IPS DF 6.9 (cell line): ENCODE data around the gene OR10AD1.

ENCODE experiments used
- DNase-seq: peaks from one replicate; pipeline ENCODE4 v3.0.0-alpha.2; 2013; ENCODE audit warnings: low read depth, low spot score
- H3K27ac ChIP-seq: one replicate; pipeline ENCODE4 v1.5.1; 2013; ENCODE audit warnings: low read length, control low read depth
- H3K27me3 ChIP-seq: 2 replicates; pipeline ENCODE4 v1.6.1; 2013; ENCODE audit warnings: mild to moderate bottlenecking, low read length; ENCODE audit not compliant: control insufficient read depth, insufficient read depth
- H3K36me3 ChIP-seq: 2 replicates; pipeline ENCODE4 v1.6.1; 2013; ENCODE audit warnings: low read length; ENCODE audit not compliant: control insufficient read depth, insufficient read depth
- H3K4me1 ChIP-seq: 2 replicates; pipeline ENCODE4 v1.6.1; 2013; ENCODE audit warnings: low read length; ENCODE audit not compliant: control insufficient read depth, insufficient read depth
- H3K4me3 ChIP-seq: 2 replicates; pipeline ENCODE4 v1.5.1; 2013; ENCODE audit warnings: mild to moderate bottlenecking, low read length
- H3K9me3 ChIP-seq: 2 replicates; pipeline ENCODE4 v1.6.1; 2013; ENCODE audit warnings: low read length, inconsistent platforms; ENCODE audit not compliant: control insufficient read depth, insufficient read depth
- WGBS: extraction: QIAGEN DNeasy Blood & Tissue Kit; methylation state at CpG from one replicate; pipeline ENCODE4 v1.1.7; 2013; ENCODE audit warnings: mixed read lengths, missing lambda C conversion rate; ENCODE audit not compliant: insufficient read length, insufficient coverage; 5-methylcytosine and 5-hydroxymethylcytosine counted together

The OR10AD1 gene

DNA sequence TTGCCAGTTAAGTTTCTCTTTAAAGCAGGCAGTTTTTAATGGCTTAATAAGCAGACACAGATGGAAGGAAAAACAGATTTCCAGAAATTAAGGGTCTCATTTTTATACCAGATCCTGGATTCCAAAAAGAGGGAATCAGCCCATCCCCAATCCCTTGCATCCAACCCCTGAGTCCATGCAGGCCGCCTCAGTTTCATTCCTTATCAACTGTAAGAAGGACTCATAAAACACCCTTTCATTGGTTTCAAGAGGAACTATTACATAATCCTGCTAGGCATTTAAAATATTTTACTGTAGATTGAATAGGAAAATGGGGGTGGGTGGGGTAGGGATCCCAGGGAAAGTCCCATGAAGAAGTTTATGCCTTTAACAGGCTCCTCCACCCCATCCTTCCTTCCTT, 10.2 kb downstream of the OR10AD1 start:
- no peak overlapping the region for H3K27ac ChIP-seq
- no peak overlapping the region for H3K4me3 ChIP-seq
- no CpG with 5 or more reads among the region's 1 CpG for WGBS
- no peaks in the 10 kb centered on the region for H3K27me3 ChIP-seq
- H3K36me3 ChIP-seq = no peaks in the 10 kb centered on the region
- H3K4me1 ChIP-seq = no peaks in the 10 kb centered on the region
- H3K9me3 ChIP-seq = no peaks in the 10 kb centered on the region
- DNase-seq = no peak

DNA sequence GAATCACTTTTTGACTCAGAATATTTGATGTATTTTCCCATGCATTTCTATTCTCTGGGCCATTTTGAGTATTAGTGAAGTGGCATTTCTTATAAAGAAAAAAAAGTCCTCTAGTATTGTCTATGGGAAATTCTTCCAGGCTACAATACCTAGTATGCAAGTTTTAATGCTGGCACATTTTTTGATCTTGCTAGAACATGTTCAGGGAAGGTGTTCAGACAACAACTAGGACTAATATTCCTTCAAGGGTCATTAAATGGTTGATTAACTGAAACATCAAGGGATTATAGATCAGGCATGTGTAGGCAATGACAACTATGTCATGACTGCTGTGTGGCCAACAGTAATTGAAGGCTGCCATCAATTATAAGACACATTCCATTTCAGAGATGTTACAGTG, 12.0 kb downstream of the OR10AD1 start:
- H3K4me1 ChIP-seq = no peaks in the 10 kb centered on the region
- H3K36me3 ChIP-seq = no peaks in the 10 kb centered on the region
- H3K27me3 ChIP-seq = no peaks in the 10 kb centered on the region
- no peaks in the 10 kb centered on the region for H3K9me3 ChIP-seq
- H3K27ac ChIP-seq = no peak overlapping the region
- no peak overlapping the region for H3K4me3 ChIP-seq
- DNase-seq = no peak

DNA sequence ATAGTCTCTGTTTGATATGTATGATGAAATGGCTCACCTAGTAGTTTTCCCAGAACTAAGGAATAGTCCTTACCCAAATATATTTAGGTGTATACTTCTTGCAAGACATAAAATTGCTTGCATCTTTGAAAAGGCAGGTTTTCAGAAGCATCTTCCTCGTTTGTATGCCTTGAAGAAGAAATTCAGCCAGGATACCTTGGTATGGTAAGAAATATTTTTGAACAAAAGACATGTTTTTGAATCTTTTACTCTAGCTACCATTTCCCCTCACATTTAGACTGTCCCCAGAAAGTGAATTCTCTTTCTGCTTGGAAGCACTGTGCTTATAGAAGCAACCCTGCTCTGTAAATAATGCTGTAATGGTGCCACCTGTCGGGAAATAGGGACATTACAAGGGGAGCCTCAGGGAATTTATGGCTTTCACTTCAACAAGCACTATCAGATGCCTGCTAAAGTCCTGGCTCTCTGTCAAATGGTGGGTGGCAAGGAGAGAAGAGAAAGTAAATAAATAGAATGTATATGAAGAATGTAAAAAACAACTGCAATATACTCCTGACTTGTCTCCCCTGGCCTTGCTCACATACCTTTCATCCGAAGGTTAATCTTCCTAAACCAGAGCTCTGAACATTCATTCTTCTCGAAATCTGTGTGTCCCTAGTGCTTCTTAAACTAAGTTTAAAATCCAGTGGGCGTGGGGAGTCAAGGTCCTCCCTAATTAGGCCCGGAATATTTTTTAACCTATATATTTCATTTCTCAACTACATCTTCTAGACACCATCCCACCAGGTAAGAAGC, 13.6 kb downstream of the OR10AD1 start:
- H3K4me3 ChIP-seq = no peak overlapping the region
- peaks cover 3% of the 10 kb centered on the region; the same call in 1 of the 2 replicates for H3K27me3 ChIP-seq
- H3K27ac ChIP-seq = no peak overlapping the region
- no peaks in the 10 kb centered on the region for H3K9me3 ChIP-seq
- WGBS = no CpG with 5 or more reads among the region's 6 CpGs
- no peak for DNase-seq
- peaks cover 3% of the 10 kb centered on the region; the same call in 1 of the 2 replicates for H3K4me1 ChIP-seq
- no peaks in the 10 kb centered on the region for H3K36me3 ChIP-seq

DNA sequence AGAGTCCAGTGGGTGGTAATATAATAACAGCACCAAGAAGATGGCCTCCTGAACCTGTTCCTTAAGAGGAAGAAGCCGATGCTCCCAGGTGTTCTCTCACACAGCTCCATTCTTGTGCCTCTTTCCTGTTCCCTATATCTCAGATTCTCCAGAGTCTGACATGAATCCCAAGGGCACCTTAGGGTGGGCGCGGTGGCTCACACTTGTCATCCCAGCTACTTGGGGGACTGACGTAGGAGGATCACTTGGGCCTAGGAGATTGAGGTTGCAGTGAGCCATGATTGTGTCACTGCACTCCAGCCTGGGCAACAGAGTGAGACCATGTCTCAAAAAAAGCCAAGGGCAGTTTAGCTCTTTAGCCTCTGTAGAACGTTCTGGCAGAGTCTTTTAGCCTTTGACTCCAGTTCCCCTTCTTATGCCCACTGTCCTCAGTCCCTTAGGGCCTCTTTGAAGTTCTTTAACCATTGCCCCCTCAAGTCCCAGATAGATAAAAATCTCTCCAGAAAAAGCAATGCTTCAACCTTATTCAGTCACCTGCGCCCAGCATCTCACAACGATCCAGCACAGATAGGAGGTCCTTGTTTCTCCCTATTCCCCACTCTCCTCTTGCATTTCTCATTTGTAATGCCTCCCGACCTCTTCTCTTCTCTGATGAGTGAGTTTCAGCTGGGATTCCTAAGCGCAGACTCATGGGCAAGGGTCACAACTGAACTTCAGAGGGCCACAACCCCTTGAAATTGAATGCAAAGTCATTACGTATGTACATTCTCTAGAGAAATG, 15.0 kb downstream of the OR10AD1 start:
- WGBS = no CpG with 5 or more reads among the region's 10 CpGs
- H3K27me3 ChIP-seq = peaks cover 9% of the 10 kb centered on the region; the same call in 1 of the 2 replicates
- H3K4me1 ChIP-seq = peaks cover 3% of the 10 kb centered on the region; the same call in 1 of the 2 replicates
- H3K36me3 ChIP-seq = no peaks in the 10 kb centered on the region
- H3K4me3 ChIP-seq = no peak overlapping the region
- H3K9me3 ChIP-seq = no peaks in the 10 kb centered on the region
- H3K27ac ChIP-seq = no peak overlapping the region
- no peak for DNase-seq

DNA sequence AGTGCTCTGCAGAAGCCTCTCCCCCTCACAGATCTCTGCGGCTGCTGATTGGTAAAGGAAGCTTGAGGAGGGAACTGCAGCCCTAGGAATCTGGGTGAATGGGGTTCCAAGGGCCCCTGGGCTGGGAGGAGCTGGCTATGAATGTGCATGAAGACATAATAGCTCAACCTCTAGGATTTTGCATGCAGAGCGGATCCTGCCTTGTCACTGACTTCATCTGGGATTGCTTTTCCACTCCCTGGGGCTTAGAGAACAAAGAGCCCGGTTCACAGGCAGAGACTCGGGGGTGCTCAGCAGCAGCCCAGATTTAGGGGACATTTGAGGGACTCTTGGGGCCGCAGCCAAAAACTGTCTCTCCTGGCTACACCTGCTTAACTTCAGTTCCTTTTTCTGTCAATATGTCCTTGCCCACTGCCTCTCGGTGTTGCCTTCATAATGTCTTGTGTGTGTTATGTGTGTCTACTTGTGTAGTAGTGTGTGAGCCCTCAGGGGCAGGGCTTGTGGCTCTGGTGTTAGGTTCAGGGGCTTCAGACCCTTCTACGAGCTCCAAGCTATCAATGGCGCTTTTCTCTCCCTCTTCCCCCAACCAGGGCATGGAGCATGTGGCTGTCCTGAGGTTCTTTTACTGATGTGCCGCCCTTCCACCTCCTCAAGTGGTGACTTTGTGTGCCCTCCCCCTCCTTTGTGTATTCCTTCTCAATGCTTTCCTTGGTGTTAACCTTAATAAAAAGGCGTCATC, 17.7 kb downstream of the OR10AD1 start:
- DNase-seq = no peak
- no CpG with 5 or more reads among the region's 10 CpGs for WGBS
- Histone ChIP-seq H3K27ac (no peak overlapping the region), H3K4me1 (peaks cover 3% of the 10 kb centered on the region; the same call in 1 of the 2 replicates), H3K4me3 (no peak overlapping the region), H3K36me3 (no peaks in the 10 kb centered on the region), H3K9me3 (no peaks in the 10 kb centered on the region), H3K27me3 (peaks cover 9% of the 10 kb centered on the region; the same call in 1 of the 2 replicates)

DNA sequence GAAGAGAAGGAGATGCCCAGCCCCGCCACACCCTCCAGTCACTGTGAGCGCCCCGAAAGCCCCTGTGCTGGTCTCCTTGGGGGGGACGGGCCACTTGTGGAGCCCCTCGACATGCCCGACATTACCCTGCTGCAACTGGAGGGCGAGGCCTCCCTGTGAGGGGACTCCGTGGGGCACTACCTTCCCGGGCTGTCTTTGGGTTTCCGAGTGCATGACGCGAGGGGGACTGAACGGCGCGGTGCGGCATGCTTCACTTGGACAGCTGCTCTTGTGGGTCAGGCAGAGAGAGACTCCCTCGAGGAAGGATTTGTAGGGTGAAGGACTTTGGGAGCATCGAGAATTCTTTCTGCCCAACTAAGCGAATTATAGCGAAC, 18.6 kb downstream of the OR10AD1 start:
- no peak for DNase-seq
- H3K9me3 ChIP-seq = no peaks in the 10 kb centered on the region
- no CpG with 5 or more reads among the region's 20 CpGs for WGBS
- no peaks in the 10 kb centered on the region for H3K36me3 ChIP-seq
- H3K4me3 ChIP-seq = peak overlapping the region; percentile 63; the same call in 1 of the 2 replicates
- H3K27me3 ChIP-seq = peaks cover 9% of the 10 kb centered on the region; the same call in 1 of the 2 replicates
- no peak overlapping the region for H3K27ac ChIP-seq
- H3K4me1 ChIP-seq = peaks cover 3% of the 10 kb centered on the region; the same call in 1 of the 2 replicates

DNA sequence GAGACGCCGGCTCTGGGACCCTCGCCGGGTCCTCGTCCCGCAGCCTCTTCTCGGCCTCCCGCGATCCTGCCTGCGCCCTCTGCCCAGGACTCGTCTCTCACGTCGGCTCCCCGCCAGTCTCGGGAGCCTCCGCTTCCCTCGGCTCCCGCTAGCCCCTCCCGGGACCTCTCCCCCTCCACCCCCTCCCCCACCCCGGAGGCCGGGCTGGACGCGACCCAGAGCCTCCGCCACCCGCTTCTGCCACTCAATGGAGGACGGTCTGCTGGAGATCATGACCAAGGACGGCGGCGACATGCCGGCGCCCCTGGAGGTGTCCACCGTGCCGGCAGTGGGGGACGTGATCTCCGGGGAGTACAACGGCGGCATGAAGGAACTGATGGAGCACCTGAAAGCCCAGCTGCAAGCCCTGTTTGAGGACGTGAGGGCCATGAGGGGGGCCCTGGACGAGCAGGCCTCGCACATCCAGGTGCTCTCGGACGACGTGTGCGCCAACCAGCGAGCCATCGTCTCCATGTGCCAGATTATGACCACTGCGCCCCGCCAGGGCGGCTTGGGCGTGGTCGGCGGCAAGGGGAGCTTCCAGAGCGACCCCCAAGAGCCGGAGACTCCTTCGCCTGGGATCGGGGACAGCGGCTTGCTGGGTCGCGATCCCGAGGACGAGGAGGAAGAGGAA, 19.1 kb downstream of the OR10AD1 start:
- Histone ChIP-seq H3K4me1 (peaks cover 3% of the 10 kb centered on the region; the same call in 1 of the 2 replicates), H3K4me3 (peak overlapping the region; percentile 63; the same call in 1 of the 2 replicates), H3K9me3 (no peaks in the 10 kb centered on the region), H3K36me3 (no peaks in the 10 kb centered on the region), H3K27ac (no peak overlapping the region), H3K27me3 (peaks cover 9% of the 10 kb centered on the region; the same call in 1 of the 2 replicates)
- DNase-seq = no peak
- no CpG with 5 or more reads among the region's 61 CpGs for WGBS

DNA sequence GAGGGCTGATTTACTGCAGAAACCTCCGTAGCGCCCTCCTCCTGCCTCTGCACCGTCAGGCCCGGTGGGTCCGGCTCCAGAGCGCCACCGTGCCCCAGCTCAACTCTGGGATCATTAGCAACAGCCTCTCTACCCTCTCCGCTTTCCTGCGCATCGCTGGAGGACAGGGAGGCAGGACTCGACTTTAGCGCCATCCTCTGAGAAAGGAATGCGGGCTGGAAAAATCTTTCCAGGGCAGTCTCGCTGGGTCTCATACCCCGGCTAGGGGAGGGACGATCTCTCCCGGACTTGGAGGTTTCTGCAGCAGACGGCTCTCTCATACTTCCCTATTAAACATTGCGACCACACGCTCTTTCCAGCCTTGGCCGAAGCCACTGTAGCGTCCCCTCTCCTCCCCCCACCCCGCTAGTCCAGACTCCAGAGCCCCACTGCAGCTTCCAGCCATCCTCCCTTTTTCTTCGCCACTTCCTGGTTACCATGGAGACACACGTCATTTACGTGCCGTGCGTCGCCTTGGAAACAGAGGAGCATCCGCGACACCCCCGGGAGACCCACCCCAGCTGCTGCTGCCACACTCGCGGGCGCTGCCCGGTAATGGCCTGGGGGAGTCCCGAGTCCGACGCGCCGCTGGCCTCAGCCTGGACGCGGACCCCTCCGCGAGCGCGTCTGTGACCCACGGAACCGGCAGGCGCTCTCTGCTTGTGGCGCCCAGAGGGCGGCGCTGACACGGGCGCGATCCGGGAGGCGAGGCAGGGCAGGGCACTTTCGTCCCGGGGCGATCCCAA, 19.8 kb downstream of the OR10AD1 start, which contains the start of gene CCDC184:
Gene CCDC184, plus strand, starts transcription at position 554 of the 785 bp plus-strand sequence. CDS start 479 bp downstream, outside the sequence.
- H3K27me3 ChIP-seq = peaks cover 9% of the 10 kb centered on the region; the same call in 1 of the 2 replicates
- no CpG with 5 or more reads among the region's 61 CpGs for WGBS
- H3K9me3 ChIP-seq = no peaks in the 10 kb centered on the region
- peak within 1 kb of the TSS; percentile 63 for H3K4me3 ChIP-seq
- H3K27ac ChIP-seq = no peak within 1 kb of the TSS
- no peak for DNase-seq
- no peaks in the 10 kb centered on the region for H3K36me3 ChIP-seq
- H3K4me1 ChIP-seq = peaks cover 3% of the 10 kb centered on the region; the same call in 1 of the 2 replicates

DNA sequence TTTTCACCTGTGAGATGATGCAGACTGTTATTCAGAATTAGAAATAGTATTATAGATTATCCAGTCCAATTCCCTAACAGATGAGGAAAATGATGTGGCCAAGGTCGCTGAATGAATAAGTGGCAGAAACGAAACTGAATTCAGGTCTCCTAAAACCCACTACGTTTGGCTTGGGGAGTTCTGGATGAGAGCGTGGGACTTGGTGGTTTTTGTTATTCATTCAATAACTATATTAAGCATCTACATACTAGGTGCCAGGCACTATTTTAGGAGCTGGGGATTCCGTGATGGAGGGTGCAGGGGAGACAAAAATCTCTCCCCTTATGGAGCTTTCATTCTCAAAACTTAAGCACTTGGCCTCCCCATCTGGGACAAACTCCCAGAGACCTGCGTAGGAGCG, 20.5 kb downstream of the OR10AD1 start:
- Histone ChIP-seq H3K4me1 (peaks cover 3% of the 10 kb centered on the region; the same call in 1 of the 2 replicates), H3K27ac (no peak overlapping the region), H3K9me3 (no peaks in the 10 kb centered on the region), H3K4me3 (peak overlapping the region; percentile 63; the same call in 1 of the 2 replicates), H3K27me3 (peaks cover 9% of the 10 kb centered on the region; the same call in 1 of the 2 replicates), H3K36me3 (no peaks in the 10 kb centered on the region)
- no CpG with 5 or more reads among the region's 7 CpGs for WGBS
- DNase-seq = no peak
